ENCODE results near the gene EXOC3L4. TPM values are rescaled to one million over a fixed set of nuclear protein-coding genes. Genes with fewer than 3 reads are reported as not detected.

Gene EXOC3L4
- total RNA-seq, 4 donors from 2014 or later = 0.63 to 2.1 (median 1.3) TPM

GRCh38 chr14:103070971-103071542 is 23.5 kb upstream of the EXOC3L4 start:
- Histone ChIP-seq H3K27ac (peak overlapping the region in 1 of 4 donors; percentile 54), H3K4me1 (peaks cover 0 to 71% (median 22%) of the 10 kb centered on the region in 4 donors), H3K4me3 (no peak overlapping the region), H3K9me3 (no peaks in the 10 kb centered on the region), H3K27me3 (no peaks in the 10 kb centered on the region), H3K36me3 (no peaks in the 10 kb centered on the region)
- TF ChIP-seq EP300 (IDR thresholded peaks at IDR 0.05) (no peak), CTCF (IDR thresholded peaks at IDR 0.05) (no peak), POLR2A (IDR thresholded peaks at IDR 0.05) (no peak)
- DNase-seq (ENCODE audit: low spot score in 2 of 2) = no peak
- whole genome bisulfite sequencing, 2 donors = 73 to 74% methylated on average over 13 to 14 of the region's 21 CpGs

GRCh38 chr14:103071544-103072251 is 22.8 kb upstream of the EXOC3L4 start:
- no peaks in the 10 kb centered on the region for H3K36me3 ChIP-seq
- no peak overlapping the region for H3K4me3 ChIP-seq
- no peak for DNase-seq (ENCODE audit: low spot score in 2 of 2)
- 63 to 73% methylated on average over 25 to 30 of the region's 32 CpGs for WGBS, 2 donors
- H3K9me3 ChIP-seq = no peaks in the 10 kb centered on the region
- H3K27ac ChIP-seq = peak overlapping the region in 1 of 4 donors; percentile 54
- TF ChIP-seq CTCF (IDR thresholded peaks at IDR 0.05) (no peak), POLR2A (IDR thresholded peaks at IDR 0.05) (no peak), EP300 (IDR thresholded peaks at IDR 0.05) (no peak)
- no peaks in the 10 kb centered on the region for H3K27me3 ChIP-seq
- H3K4me1 ChIP-seq = peaks cover 0 to 68% (median 23%) of the 10 kb centered on the region in 4 donors

GRCh38 chr14:103072595-103073366 is 21.7 kb upstream of the EXOC3L4 start:
- no peak overlapping the region for H3K27ac ChIP-seq
- DNase-seq (ENCODE audit: low spot score in 2 of 2) = no peak
- H3K4me1 ChIP-seq = peaks cover 0 to 57% (median 23%) of the 10 kb centered on the region in 4 donors
- 76 to 79% methylated on average over 19 to 21 of the region's 21 CpGs for WGBS, 2 donors
- no peak for TF ChIP-seq CTCF (IDR thresholded peaks at IDR 0.05)
- TF ChIP-seq EP300 (IDR thresholded peaks at IDR 0.05) = no peak
- no peak for TF ChIP-seq POLR2A (IDR thresholded peaks at IDR 0.05)
- H3K36me3 ChIP-seq = no peaks in the 10 kb centered on the region
- H3K27me3 ChIP-seq = no peaks in the 10 kb centered on the region
- no peak overlapping the region for H3K4me3 ChIP-seq
- no peaks in the 10 kb centered on the region for H3K9me3 ChIP-seq

GRCh38 chr14:103073367-103073875 is 21.1 kb upstream of the EXOC3L4 start:
- Histone ChIP-seq H3K27ac (peak overlapping the region in 1 of 4 donors; percentile 1), H3K4me1 (peaks cover 0 to 57% (median 19%) of the 10 kb centered on the region in 4 donors), H3K4me3 (no peak overlapping the region), H3K27me3 (no peaks in the 10 kb centered on the region), H3K9me3 (no peaks in the 10 kb centered on the region), H3K36me3 (no peaks in the 10 kb centered on the region)
- TF ChIP-seq EP300 (IDR thresholded peaks at IDR 0.05) (no peak), POLR2A (IDR thresholded peaks at IDR 0.05) (no peak), CTCF (IDR thresholded peaks at IDR 0.05) (no peak)
- DNase-seq (ENCODE audit: low spot score in 2 of 2) = no peak
- WGBS, 2 donors = 76 to 83% methylated on average over 14 of the region's 14 CpGs
